ENCODE data around the gene NTM.

Gene NTM

DNA sequence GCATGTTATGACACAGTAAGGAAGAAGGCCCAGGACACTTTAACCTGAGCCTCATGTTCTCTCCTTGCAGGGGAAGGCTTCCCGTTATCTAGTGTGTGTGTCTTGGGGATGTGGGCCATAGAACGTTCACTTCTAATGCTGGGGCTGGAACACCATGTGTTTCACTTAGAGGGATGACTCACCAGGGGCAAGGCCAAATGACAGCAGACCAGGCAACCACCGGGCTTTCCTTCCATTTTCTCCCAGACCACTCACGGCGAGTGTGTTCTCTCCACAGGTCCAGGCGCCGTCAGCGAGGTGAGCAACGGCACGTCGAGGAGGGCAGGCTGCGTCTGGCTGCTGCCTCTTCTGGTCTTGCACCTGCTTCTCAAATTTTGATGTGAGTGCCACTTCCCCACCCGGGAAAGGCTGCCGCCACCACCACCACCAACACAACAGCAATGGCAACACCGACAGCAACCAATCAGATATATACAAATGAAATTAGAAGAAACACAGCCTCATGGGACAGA, 964.4 kb downstream of the NTM start:
- no peak overlapping the region for H3K4me3 ChIP-seq (ENCODE audit: low read length)
- DNase-seq (ENCODE audit: low read depth), result no peak
- TF ChIP-seq, protein P1, sequence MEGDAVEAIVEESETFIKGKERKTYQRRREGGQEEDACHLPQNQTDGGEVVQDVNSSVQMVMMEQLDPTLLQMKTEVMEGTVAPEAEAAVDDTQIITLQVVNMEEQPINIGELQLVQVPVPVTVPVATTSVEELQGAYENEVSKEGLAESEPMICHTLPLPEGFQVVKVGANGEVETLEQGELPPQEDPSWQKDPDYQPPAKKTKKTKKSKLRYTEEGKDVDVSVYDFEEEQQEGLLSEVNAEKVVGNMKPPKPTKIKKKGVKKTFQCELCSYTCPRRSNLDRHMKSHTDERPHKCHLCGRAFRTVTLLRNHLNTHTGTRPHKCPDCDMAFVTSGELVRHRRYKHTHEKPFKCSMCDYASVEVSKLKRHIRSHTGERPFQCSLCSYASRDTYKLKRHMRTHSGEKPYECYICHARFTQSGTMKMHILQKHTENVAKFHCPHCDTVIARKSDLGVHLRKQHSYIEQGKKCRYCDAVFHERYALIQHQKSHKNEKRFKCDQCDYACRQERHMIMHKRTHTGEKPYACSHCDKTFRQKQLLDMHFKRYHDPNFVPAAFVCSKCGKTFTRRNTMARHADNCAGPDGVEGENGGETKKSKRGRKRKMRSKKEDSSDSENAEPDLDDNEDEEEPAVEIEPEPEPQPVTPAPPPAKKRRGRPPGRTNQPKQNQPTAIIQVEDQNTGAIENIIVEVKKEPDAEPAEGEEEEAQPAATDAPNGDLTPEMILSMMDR (conservative IDR thresholded peaks at IDR 0.05; ENCODE audit: low read depth, low read length), result no peak

DNA sequence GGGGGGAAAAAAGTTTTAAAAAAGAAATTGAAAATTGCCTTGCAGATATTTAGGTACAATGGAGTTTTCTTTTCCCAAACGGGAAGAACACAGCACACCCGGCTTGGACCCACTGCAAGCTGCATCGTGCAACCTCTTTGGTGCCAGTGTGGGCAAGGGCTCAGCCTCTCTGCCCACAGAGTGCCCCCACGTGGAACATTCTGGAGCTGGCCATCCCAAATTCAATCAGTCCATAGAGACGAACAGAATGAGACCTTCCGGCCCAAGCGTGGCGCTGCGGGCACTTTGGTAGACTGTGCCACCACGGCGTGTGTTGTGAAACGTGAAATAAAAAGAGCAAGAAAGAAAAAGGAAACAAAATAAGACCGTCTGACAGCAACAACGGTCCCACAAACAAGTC, 964.9 kb downstream of the NTM start:
- TF ChIP-seq, protein P1 (conservative IDR thresholded peaks at IDR 0.05; ENCODE audit: low read depth, low read length), result no peak
- DNase-seq (ENCODE audit: low read depth), result no peak

DNA sequence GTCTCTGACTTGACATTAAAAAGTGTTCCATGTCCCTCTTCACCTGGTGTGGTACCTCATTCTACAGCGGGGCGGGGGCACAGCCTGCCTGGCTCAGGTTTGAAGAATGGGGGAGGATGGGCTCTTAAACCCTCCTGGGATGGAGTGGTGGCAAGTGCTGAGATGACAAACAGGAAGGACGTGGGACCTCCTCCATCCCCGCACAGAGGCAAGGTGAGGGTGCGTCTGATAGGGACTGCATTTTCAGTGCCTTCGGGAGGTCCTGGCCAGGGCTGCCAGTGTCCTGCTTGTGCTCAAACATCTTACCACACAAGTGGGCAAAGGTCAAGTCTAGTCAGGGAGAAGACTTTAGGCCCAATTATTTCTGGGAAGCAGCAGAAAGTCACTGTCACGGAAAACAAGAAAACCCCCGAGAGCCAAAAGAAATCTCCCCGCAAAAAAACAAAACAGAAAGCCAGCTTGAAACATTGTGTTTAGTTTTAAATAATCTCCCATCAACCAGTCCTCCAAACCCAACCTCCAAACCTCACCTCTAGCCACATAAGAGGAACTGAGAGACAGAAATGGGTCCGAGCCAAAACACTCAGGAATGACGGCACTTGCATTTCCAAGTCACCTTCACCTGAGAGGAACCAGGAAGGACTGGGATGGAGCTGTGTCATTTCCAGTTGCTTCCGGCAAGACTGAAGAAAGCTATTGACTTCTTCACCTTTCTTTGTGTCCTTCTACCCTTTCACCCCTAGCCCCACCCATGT, 966.5 kb downstream of the NTM start:
- TF ChIP-seq, protein P1 (conservative IDR thresholded peaks at IDR 0.05; ENCODE audit: low read depth, low read length), result no peak
- no peak overlapping the region for H3K4me3 ChIP-seq (ENCODE audit: low read length)
- DNase-seq (ENCODE audit: low read depth), result no peak

More for the DNA sequence above, 964.9 kb downstream of the NTM start:
- no peak overlapping the region for H3K4me3 ChIP-seq (ENCODE audit: low read length)

DNA sequence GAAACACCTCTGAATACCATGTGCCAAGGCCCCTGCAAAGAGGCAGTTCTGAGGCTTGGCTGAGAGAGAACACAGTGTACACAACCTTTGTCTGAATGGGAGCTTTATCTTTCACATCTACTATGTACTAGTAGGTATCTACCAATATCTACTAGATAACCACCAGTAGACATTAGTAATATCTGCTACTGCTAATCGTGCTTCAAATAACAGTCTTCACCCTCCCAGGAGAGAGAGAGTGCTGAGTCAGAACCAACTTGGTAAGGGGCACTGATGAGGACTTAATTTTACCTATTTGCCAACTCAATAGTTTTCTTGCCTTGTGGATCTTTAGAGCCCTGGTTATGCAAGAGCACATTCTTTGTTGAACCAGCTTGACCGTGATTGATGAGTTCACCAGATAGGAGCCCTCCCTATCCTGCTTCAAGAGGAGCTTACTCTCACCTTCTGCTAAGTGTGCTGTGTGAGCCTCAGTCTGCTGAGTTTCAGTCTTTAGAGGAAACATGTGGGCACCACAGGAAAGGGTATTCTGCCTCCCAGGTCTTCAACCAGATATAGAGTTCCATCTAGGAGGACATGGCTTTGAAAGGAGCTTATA, 967.5 kb downstream of the NTM start:
- no peak for DNase-seq (ENCODE audit: low read depth)
- H3K4me3 ChIP-seq (ENCODE audit: low read length), result no peak overlapping the region
- TF ChIP-seq, protein P1 (conservative IDR thresholded peaks at IDR 0.05; ENCODE audit: low read depth, low read length), result no peak

DNA sequence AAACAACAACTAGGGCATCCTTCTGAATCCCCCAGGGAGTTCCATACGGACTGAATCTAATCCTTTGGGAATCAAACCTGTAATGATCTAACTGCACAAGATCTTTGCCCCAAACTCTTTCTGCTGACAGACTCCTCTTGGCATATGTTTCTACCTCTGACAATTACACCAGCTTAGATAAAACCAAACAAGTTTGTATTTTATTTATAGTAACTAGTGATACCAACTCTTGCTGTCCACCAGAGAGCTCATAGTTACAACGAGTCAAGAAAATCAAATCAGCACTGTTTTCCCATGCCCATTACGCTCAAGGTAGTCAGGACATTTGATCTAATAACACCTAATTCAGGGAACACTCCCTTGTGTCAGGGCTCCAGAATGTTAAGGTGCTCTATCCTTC, 972.0 kb downstream of the NTM start:
- no peak overlapping the region for H3K4me3 ChIP-seq (ENCODE audit: low read length)
- no peak for DNase-seq (ENCODE audit: low read depth)
- TF ChIP-seq, protein P1 (conservative IDR thresholded peaks at IDR 0.05; ENCODE audit: low read depth, low read length), result no peak

DNA sequence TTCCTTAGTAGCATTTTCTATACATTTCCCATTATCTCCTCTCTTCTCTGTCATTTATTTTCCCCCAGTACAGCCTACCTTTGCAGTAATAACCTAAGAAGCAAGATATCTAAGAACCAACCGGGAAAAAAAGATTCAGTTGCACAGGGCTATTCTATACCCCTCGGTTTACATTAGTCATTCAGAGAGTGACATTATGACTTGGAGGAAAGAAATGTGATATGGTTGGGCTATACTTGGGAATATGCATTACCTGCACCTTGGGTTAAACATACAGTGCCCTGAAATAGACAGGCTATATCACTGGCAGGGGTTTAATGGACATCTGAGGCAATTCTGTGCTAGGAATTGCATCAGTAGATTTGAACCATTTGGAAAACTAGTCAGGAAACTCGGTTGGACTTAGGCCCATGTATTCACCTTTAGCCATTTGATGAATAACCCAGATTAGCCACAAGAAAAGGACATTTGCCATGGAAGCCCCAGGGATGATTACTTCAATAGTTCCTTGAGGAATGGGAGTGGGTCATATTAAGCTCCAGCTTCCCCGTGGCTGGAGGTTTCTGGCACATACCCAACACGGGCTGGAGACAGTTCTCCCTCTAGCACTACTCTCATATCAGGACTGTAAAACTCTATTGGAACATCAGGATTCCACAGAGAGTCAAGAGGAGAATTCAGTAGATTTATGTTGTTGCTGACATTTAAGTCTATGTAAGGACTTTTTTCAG, 973.2 kb downstream of the NTM start:
- no peak overlapping the region for H3K4me3 ChIP-seq (ENCODE audit: low read length)
- TF ChIP-seq, protein P1 (conservative IDR thresholded peaks at IDR 0.05; ENCODE audit: low read depth, low read length), result no peak
- DNase-seq (ENCODE audit: low read depth), result no peak
